Lower lobe of right lung (tissue), 2 donors: Measurements from ENCODE around the gene HOXA6. TPM values are rescaled to one million over a fixed set of nuclear protein-coding genes. Genes with fewer than 3 reads are reported as not detected.

Experiments used
- ATAC-seq, 2 donors: fragments of 200-7000 bp; cut with Tn5 transposase; one replicate each; pipeline ENCODE4 v1.9.1; 2020 to 2022; ENCODE audit warnings: mild to moderate bottlenecking in 2 of 2, moderate library complexity in 2 of 2
- DNase-seq: peaks from one replicate; pipeline ENCODE4 v3.0.0-alpha.2; 2020
- H3K27ac ChIP-seq: fragments of 200-600 bp; one replicate; pipeline ENCODE4 v1.8.0; 2022
- H3K27me3 ChIP-seq: fragments of 200-600 bp; one replicate; pipeline ENCODE4 v1.8.0; 2022; ENCODE audit warnings: low read depth
- H3K36me3 ChIP-seq: fragments of 200-600 bp; one replicate; pipeline ENCODE4 v1.8.0; 2022; ENCODE audit warnings: mild to moderate bottlenecking
- H3K4me1 ChIP-seq: fragments of 200-600 bp; one replicate; pipeline ENCODE4 v1.8.0; 2022
- H3K4me3 ChIP-seq: fragments of 200-600 bp; one replicate; pipeline ENCODE4 v1.8.0; 2022; ENCODE audit warnings: mild to moderate bottlenecking
- H3K9me3 ChIP-seq: fragments of 200-600 bp; one replicate; pipeline ENCODE4 v1.8.0; 2022
- CTCF ChIP-seq: fragments of 200-600 bp; IDR thresholded peaks from one replicate; pipeline ENCODE4 v1.8.0; 2022; ENCODE audit warnings: antibody characterized with exemption, mild to moderate bottlenecking
- intact Hi-C: fragments of 100-400 bp; cut with DNase I; formaldehyde crosslinking; loops from one replicate; pipeline ENCODE4 v1.11.0; 2022
- total RNA-seq: library from RNA; stranded (reverse); fragmentation: NEBNext Ultra II Directional; extraction: Animal tissue kit (Norgen Biotek cat#: 25700); gene quantifications from one replicate; pipeline ENCODE4 v1.2.1, GENCODE V29; 2021
- donor health status: DM: no; HTN: yes; CAD: no; lungs with severe emphysema.

The HOXA6 gene
- total RNA-seq, 1 donor from 2014 or later = 4.6 TPM

- no peaks in the 10 kb centered on the region for H3K36me3 ChIP-seq
- peak overlapping the region; percentile 69 for H3K4me3 ChIP-seq
- ATAC-seq = no peak
- DNase-seq = no peak
- H3K27ac ChIP-seq = peak overlapping the region; percentile 92
- no peak for TF ChIP-seq CTCF
- H3K27me3 ChIP-seq = peaks cover 34% of the 10 kb centered on the region
- intact Hi-C loops = no loop called here
- H3K4me1 ChIP-seq = peaks cover 39% of the 10 kb centered on the region
- H3K9me3 ChIP-seq = no peaks in the 10 kb centered on the region
These were observed 19.5 kb downstream of the HOXA6 start for GRCh38 chr7:27128034-27128433.

GRCh38 chr7:27126596-27127327 is 20.8 kb downstream of the HOXA6 start:
- peak overlapping the region; percentile 92 for H3K27ac ChIP-seq

GRCh38 chr7:27125986-27126394 is 21.6 kb downstream of the HOXA6 start:
- H3K27ac ChIP-seq = peak overlapping the region; percentile 92

More at GRCh38 chr7:27126596-27127327, 20.8 kb downstream of the HOXA6 start:
- H3K36me3 ChIP-seq = no peaks in the 10 kb centered on the region
- no peaks in the 10 kb centered on the region for H3K9me3 ChIP-seq
- TF ChIP-seq CTCF = no peak
- DNase-seq (no peak), ATAC-seq (no peak)
- H3K27me3 ChIP-seq = peaks cover 39% of the 10 kb centered on the region
- H3K4me3 ChIP-seq = peak overlapping the region; percentile 69
- intact Hi-C loops = no loop called here
- peaks cover 39% of the 10 kb centered on the region for H3K4me1 ChIP-seq

GRCh38 chr7:27124902-27125689 is 22.5 kb downstream of the HOXA6 start:
- H3K27me3 ChIP-seq = peaks cover 31% of the 10 kb centered on the region
- no peak for TF ChIP-seq CTCF
- H3K27ac ChIP-seq = peak overlapping the region; percentile 92
- DNase-seq (no peak), ATAC-seq (no peak)
- no peaks in the 10 kb centered on the region for H3K9me3 ChIP-seq
- H3K4me1 ChIP-seq = peaks cover 37% of the 10 kb centered on the region
- H3K4me3 ChIP-seq = peak overlapping the region; percentile 51
- H3K36me3 ChIP-seq = no peaks in the 10 kb centered on the region
- intact Hi-C loops = no loop called here

More at GRCh38 chr7:27125986-27126394, 21.6 kb downstream of the HOXA6 start:
- intact Hi-C loops = no loop called here
- Histone ChIP-seq H3K9me3 (no peaks in the 10 kb centered on the region), H3K27me3 (peaks cover 38% of the 10 kb centered on the region), H3K4me3 (peak overlapping the region; percentile 1), H3K36me3 (no peaks in the 10 kb centered on the region), H3K4me1 (peaks cover 31% of the 10 kb centered on the region)
- DNase-seq = no peak
- ATAC-seq = no peak
- no peak for TF ChIP-seq CTCF

- intact Hi-C loops = no loop called here
These were observed 23.3 kb downstream of the HOXA6 start for GRCh38 chr7:27124096-27124901.

More at GRCh38 chr7:27124096-27124901, 23.3 kb downstream of the HOXA6 start:
- H3K36me3 ChIP-seq = no peaks in the 10 kb centered on the region
- H3K27me3 ChIP-seq = peaks cover 24% of the 10 kb centered on the region
- peak overlapping the region; percentile 92 for H3K27ac ChIP-seq
- no peaks in the 10 kb centered on the region for H3K9me3 ChIP-seq
- TF ChIP-seq CTCF = no peak
- peak; percentile 16 to 32 for ATAC-seq
- H3K4me3 ChIP-seq = peak overlapping the region; percentile 51
- H3K4me1 ChIP-seq = peaks cover 45% of the 10 kb centered on the region
- no peak for DNase-seq
